Head of caudate nucleus (tissue), 42 donors: ENCODE results near the gene RASAL2.
A peak's percentile ranks its signal among the peaks of the same experiment; 100 is the strongest.

Experiments used
- DNase-seq, 42 donors: peaks; one replicate each; pipeline versions ENCODE4 v3.0.0 to v3.0.0-alpha.2; 2020 to 2021; ENCODE audit warnings: mixed read lengths in 7 of 42
- intact Hi-C: fragments of 100-400 bp; cut with DNase I; formaldehyde crosslinking; loops from one replicate; pipeline ENCODE4 v1.15.0; 2022

The RASAL2 gene

GRCh38 chr1:178456472-178456871 lies 362.6 kb downstream of the RASAL2 start:
- intact Hi-C loops = no loop called here
- DNase-seq = no peak

- no peak for DNase-seq
- intact Hi-C loops = no loop called here
These were observed 363.7 kb downstream of the RASAL2 start for GRCh38 chr1:178457651-178458050.

DNA sequence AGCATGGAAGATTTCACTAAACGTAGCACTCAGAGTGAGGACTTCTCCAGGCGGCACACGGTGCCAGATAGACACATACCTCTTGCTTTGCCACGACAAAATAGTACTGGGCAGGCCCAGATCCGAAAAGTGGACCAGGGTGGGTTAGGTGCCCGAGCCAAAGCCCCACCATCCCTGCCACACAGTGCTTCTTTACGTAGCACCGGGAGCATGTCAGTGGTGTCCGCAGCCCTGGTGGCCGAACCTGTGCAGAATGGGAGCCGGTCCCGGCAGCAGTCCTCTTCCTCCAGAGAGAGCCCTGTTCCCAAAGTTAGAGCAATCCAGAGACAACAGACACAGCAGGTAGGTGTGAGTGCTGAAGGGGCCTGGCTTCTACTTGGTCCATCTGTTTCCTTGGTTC lies 364.3 kb downstream of the RASAL2 start:
- intact Hi-C loops = no loop called here
- no peak for DNase-seq

DNA sequence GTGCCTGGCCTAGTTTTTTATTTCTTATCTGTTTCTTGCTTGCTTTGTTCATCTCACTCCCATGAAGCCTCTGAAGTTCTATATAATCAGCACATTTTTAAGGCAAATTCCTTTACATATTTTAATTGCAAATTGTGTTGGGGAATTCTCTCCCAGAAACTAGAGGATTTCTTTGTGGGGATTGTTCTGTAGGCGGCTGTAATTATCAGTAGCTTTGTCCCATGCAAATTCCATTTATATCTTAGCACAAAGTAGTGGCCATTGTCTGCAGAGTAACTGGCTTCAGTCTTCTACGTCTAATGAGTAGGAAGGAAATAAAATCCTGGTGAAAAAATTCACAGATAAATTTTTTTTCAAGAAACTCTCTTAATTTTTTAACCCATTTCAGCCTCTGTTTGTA lies 367.2 kb downstream of the RASAL2 start:
- no peak for DNase-seq
- intact Hi-C loops = no loop called here

DNA sequence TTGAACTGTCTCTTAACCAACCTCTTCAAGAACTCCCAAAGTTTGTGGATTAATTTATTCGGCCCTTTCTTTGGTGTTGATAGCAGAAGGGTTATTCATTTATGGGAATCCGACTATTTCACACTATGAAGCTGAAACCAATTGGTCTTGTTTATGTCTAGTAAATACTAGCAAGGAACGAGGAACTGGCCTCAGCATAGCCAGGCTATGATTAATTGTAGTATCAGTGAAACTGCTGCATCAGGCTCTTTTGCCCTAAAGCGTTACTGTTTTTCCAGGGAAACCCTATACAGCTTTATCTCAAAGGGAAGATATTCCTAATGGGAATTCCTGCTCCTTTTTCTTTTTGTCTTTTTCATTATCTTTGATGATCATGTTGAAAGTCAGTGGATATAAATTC lies 367.8 kb downstream of the RASAL2 start:
- intact Hi-C loops = no loop called here
- DNase-seq = no peak

DNA sequence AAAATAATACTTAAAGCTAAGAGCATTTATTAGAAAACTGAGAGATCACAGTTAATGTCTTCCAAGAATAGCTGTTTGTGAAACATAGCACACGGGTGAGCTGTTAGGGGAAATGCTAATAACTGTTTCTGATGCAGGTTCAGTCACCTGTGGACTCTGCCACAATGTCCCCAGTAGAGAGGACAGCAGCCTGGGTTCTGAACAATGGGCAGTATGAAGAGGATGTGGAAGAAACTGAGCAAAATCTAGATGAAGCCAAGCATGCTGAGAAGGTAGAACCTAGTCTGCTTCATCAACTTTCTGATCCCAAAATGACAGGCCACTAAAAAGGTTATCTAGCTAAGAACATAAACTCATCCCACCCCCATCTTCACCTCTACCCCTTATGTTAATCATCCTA lies 370.2 kb downstream of the RASAL2 start:
- no peak for DNase-seq
- intact Hi-C loops = no loop called here

DNA sequence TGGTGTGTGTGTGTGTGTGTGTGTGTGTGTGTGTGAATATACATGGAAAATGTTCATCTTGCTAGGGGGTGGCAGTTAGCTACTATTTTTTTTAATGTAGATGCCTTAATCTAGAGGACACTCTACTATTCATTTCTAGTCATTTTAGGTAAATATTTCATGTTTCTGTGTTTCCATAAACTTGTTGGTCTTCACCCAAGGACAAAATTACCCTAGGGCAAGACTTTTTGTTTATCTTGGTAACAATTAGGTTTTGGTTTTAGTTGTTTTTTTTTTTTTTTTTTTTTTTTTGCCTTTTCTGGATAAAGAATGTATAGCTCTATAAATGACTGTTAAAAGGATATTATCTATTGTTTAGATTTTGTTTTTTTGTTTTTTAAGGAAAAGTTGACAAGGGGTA lies 370.7 kb downstream of the RASAL2 start:
- intact Hi-C loops = no loop called here
- no peak for DNase-seq

GRCh38 chr1:178465011-178465410 lies 371.1 kb downstream of the RASAL2 start:
- intact Hi-C loops = no loop called here
- no peak for DNase-seq

- intact Hi-C loops = no loop called here
- DNase-seq = no peak
These were observed 373.9 kb downstream of the RASAL2 start for GRCh38 chr1:178467837-178468236.

- intact Hi-C loops = no loop called here
- DNase-seq = no peak
These were observed 376.6 kb downstream of the RASAL2 start for GRCh38 chr1:178470411-178470960.

DNA sequence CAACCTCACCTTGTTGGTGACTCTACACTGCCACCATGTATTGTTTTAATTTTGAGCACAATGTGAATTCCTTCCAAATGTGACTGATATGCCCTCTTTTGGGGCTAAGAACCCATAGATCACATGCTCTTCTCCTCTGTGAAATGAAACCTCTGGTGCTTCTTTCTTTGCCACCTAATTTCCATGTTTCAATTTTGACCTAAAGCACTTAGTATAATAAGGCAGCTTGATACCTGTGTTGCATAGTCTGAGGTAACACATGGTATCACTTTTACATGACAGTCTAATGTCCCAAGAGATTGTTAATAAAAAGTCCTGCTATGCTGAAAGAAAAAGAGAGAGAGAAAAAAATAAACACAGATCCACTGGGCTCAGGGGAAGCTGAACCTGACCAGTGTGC lies 378.6 kb downstream of the RASAL2 start:
- intact Hi-C loops = no loop called here
- DNase-seq = no peak

DNA sequence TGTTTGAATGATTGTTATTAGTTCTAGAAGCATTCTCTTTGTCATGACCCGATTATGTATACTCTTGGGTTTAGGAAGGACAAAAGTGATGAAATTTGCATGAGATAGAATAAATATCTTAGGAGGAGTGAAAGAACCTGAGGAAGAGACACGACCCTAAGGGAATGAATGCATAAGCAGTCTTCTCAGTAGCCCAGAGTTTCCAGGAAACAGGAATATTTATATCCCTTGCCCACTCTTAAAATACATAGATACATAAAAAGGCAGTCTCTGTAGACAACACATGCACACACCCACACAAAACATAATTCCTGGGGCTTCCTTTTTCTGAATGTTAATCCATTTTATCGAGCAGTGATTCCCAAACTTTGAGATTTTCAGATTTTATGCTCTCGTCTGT lies 383.5 kb downstream of the RASAL2 start:
- intact Hi-C loops = no loop called here
- DNase-seq = no peak

DNA sequence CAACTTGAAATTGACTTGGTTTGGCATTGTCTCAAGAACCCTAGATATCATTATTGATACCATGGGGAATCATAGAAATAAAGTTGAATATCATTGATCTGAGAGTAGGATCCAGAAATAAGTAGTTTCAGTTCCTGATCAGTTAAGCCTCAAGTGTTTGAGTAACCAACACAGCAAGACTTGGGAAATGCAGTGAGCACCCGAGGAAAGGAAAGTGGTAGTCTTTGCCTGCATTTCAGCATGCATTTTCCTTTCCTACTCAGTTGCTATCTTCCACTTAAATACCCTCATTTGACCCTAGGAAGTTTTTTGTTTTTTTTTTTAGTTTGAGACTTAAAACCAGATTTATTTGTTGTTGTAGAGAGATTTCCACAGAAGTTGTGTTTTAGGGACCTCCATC lies 383.9 kb downstream of the RASAL2 start:
- DNase-seq = no peak
- intact Hi-C loops = no loop called here

DNA sequence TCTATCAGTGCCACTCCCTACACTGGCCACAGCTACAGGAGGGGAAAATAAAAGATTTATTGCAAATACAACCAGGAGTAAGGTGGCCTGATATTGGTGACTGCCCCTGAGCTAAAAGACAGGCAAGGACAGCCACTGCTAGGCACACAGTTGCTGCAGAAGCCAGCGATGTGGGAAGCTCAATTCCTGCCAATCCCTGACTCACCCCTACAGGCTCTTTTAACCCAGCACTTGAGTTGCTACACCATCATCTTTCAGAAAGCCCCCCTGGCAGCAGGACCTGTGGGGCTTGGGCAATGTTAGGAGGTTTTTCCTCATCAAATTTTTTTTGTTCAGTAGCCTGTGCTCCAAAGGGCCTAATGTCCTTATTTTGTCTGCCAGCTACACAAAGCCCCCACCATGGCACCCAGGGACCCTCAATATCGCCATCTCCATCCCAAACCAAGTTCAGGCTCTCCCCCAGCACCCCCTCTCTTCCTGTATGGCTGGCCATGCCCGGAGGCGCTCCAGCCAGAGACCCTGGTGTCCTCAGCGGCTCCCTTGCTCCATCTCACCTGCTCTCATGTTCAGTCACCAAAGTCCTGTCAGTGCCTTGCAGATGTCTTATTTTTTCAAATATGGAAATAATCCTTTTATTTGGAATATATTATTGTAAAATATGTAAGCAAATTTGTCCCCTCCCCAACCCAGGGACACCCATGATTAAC lies 389.5 kb downstream of the RASAL2 start:
- intact Hi-C loops = no loop called here
- no peak for DNase-seq

GRCh38 chr1:178484698-178485225 lies 390.9 kb downstream of the RASAL2 start:
- peak in 28 of 42 donors; percentile 20 to 77 (median 46) for DNase-seq
- intact Hi-C loops = no loop called here

DNA sequence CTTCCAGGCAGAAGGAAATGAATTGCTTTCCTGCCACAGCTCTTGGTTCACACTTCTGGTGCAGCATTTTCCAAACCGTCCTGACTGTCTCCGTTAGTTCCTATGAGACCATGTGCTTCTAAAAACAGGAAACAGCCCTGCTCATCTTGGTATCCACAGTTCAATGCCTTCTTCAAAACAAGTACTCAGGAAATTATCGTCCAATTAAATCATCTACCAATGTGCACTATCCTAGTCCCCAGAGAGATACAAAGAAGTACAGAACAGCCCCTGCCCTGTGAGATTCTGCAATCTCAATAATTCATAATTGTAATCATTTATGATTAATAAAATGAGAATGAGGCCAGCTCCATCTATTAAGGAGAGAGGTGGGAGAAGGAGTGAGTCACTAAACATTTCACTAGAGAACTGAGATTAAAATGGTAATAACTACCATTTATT lies 391.7 kb downstream of the RASAL2 start:
- intact Hi-C loops = no loop called here

GRCh38 chr1:178486100-178487069 lies 392.5 kb downstream of the RASAL2 start:
- intact Hi-C loops = no loop called here
- DNase-seq = peak in 1 of 42 donors; percentile 44

More for the DNA sequence above, 391.7 kb downstream of the RASAL2 start:
- DNase-seq = no peak

DNA sequence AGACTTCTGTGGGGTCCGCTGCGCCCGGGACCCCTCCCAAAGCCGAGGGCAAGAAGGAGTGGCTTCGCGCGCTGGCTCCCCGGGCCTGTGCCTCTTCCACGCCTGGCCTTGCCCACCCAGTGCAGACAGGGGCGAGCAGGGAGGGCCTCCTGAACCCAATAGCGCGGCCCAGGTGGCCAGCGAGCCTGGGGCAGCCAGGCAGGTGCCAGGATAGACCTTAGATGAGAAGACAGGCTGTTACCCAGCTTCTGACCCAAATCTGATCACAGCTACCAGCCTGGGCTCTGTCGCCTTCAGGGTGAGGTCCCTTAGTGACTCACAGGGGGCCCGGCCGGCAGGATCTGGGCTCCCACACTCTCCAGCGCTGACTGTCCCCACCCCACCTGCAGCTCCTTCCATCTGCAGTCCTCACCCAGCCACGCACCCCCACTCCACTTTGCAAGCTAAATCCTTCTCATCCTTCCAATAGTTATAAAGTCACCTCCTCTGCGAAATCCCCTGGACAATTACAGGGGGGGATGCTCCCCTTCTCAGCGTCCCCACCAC lies 393.2 kb downstream of the RASAL2 start:
- intact Hi-C loops = no loop called here
- DNase-seq = peak in 2 of 42 donors; percentile 15 to 38

DNA sequence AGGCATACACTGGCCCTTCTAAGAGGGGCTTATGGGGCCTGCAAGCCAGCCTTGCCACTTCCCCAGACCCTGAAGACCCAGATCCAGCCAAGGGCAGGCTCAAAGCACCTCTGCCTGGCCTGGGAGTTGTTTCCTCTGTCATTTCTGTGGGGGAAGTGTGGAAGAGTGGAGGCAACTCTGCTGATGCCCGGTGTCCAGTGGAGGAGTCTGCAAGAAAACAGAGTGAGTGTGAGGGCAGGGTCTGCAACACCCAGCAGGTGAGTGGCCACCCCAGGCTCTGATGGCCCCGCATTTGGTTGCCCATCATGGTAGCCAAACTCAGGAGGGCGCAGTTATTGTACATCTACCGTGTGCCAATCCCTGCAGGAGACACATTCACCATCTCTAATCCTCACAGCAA lies 394.5 kb downstream of the RASAL2 start:
- peak in 1 of 42 donors; percentile 32 for DNase-seq

More for the DNA sequence above, 394.5 kb downstream of the RASAL2 start:
- intact Hi-C loops = no loop called here
